ENCODE data around the gene SH3RF2.

- TF ChIP-seq POLR2A (IDR thresholded peaks at IDR 0.05) = no peak
- TF ChIP-seq, protein P1, sequence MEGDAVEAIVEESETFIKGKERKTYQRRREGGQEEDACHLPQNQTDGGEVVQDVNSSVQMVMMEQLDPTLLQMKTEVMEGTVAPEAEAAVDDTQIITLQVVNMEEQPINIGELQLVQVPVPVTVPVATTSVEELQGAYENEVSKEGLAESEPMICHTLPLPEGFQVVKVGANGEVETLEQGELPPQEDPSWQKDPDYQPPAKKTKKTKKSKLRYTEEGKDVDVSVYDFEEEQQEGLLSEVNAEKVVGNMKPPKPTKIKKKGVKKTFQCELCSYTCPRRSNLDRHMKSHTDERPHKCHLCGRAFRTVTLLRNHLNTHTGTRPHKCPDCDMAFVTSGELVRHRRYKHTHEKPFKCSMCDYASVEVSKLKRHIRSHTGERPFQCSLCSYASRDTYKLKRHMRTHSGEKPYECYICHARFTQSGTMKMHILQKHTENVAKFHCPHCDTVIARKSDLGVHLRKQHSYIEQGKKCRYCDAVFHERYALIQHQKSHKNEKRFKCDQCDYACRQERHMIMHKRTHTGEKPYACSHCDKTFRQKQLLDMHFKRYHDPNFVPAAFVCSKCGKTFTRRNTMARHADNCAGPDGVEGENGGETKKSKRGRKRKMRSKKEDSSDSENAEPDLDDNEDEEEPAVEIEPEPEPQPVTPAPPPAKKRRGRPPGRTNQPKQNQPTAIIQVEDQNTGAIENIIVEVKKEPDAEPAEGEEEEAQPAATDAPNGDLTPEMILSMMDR (IDR thresholded peaks at IDR 0.05) = no peak
Measured at GRCh38 chr5:146081556-146081955, 145.2 kb downstream of the SH3RF2 start.

All from uterus (tissue), 2 donors.